HS-27A (cell line): Measurements from ENCODE around the gene ZCCHC24.

Experiments
- DNase-seq: peaks from one replicate; pipeline ENCODE4 v3.0.0-alpha.2; 2012; ENCODE audit warnings: low read depth, missing footprints

Gene ZCCHC24

DNA sequence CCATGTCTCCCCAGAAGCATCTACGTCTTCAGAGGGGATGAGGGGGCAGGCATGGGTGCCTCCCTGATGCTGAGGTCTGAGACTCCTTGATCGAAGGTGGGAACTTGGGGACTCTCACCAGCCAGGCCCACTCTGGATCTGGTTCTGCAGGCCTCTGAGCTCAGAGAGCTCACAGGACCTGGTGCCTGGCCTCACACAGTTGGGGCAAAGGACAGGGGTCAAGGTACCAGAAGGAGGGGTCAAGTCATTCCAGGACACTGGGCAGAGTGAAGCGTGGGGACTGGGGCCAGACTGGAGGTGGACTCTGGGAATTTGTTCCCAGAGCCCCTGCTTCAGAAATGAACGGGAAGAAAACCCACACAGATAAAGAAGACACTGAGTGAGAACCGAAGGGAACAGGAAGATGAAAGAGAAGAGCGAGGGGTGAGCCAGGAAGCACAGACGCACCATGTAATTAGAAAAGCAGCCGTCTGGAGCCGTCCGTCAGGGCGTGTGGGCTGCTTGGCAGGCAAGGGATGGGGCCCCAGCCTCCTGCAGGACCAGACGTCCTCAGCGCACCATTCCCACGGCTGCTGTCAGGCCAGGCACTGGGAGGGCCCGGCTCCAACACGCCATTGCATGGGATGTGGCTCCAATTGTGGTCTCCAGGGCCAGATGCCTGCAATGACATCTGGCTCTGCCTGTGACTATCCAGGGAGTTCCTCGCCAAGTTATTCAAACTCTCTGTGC lies 47.7 kb downstream of the ZCCHC24 start:
- no peak for DNase-seq

DNA sequence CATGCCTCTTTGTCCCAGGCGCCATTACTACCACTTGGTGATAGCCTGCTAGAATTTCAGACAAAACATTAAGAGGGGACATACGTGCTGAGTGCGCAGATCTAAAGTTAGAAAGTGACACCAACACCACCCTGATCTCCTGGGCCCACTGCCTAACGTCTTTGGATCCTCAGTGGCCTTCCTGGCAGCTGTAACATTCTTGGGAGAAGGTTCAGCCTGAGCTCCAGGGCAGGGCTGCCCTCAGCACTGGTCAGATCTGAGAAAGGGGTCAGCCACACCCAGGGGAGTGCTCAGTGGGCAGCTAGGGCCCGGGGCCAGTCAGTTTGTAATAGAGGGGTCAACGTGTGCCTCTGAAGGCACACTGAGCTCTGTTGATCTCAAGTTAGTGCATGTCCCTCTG lies 48.4 kb downstream of the ZCCHC24 start:
- no peak for DNase-seq

DNA sequence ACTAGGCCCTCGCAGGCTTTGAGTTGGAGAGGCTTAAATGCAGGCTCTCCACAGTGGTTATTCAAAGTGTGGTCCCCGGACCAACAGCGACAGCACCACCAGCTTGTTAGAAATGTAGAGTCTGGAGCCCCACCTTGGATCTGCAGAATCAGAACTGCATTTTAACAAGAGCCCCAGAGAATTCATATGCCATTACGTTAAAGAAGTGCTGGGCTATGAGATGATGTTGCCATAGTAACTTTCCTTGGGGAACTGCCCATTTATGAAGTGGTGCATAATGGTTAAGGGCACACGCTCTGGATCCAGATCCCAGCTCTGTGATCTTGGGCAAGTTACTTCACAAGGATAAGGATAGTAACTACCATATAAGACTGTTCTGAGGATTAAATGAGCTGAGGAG lies 48.9 kb downstream of the ZCCHC24 start:
- no peak for DNase-seq

DNA sequence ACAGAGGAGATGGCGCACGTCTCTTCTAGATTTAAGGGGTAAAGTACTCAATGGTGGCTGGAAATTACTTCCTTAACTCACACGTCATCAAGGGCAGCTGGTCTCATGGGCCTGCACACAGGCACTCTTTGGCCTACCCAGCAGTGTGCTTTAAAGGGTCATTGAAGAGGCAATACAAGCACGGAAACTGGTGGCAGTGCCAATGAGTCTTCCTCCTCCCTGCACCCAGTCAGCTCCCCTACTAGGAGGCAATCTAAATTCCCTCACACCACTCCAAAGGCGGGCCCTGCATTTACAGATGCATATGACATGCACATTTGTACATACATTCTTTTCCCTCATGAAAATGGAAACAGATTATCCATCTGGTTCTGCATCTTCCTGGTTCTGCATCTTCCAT lies 50.8 kb downstream of the ZCCHC24 start:
- DNase-seq = no peak

DNA sequence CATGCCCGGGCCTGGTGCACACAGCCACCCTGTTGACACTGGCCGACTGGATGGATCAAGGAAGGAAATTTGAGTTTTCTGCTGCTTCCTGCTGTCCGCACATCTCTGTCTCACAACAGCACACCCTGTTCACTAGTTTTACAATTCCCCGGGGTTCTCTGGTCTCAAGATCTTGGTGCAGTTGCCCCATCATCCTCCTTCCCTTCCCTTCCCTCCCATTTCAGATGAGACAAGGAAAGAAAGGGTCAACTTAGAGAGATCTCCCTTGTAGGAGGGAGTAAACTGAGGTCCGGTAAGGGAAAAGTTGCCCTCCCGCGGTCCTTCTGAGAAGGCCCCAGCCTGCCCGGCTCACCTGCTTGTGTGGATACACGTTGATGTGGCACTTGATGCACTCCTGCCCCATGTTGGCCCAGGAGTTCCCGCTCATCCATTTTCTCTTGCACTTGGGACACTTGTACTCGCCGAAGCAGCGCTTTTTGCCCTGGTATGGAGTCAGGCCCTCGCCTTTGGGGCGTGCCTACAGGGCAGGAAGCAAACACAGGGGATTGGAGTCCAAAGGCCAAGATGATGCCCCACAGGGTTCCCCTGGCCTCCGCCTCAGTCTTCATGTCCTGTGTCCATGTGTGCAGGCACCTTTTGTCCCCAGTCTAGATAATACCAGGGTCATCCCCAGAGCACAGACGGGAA lies 51.4 kb downstream of the ZCCHC24 start:
- no peak for DNase-seq

DNA sequence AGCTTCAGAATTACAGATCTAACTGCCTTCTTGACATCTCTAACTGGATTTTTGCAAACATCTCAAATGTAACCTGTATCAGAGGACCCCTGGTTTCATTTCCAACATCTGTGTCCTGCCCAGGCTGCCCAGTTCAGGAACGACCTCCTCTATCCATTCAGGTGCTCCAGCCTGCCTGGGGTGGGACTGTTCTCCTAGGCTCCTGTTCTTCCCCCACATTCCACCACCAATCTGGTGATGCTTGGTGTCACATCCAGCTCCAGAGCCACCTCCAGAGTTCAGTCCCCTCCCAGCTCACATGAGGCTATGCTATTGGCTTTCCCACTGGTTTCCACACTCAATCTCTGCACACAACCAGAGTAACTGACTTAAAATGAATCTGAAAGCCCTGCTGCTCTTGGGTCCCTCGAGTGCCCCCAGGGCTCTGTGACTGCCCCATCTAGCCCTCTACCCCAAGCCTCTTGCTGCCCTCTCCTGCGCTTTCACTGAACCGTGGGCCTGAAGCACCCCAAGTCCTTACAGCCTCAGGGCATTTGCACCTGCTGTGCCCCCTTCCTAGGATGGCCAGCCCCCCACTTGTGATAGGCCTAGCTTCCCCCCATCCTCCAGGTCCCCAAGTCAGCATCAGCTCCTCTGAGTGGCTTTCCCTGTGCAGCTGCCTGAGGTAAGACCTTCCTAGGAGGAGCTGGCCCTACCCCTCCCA lies 52.1 kb downstream of the ZCCHC24 start:
- no peak for DNase-seq

DNA sequence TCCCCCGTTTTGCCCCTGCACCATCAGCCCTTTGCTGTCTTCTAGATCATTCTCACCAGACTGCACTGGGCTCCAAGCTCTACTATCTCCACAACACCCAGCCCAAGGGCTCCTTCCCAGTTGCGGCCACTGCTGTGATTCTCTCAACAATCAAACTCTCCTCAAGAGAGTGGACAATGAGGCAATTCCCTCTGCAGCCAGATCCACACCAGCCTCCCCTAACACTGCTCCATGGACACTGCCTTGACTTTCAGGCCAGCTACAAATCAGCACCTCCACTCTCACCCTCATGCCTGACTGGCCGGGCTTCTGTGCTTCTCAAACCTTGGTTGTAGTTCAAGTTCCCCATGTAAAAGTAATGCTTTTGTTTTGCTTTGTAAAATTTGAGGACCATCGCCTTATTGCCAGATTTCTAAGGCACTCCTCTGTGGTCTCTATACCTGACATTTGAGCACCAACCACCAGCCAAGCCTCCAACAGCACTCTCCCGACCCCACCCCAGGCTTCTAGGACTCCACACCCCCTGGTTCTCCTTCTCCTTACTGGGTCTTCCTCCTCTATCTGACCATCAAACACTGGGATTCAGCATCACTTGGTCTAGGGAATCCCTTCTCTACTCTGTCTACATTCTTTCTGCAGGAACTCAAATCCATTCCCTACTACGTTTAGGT lies 52.8 kb downstream of the ZCCHC24 start:
- no peak for DNase-seq

DNA sequence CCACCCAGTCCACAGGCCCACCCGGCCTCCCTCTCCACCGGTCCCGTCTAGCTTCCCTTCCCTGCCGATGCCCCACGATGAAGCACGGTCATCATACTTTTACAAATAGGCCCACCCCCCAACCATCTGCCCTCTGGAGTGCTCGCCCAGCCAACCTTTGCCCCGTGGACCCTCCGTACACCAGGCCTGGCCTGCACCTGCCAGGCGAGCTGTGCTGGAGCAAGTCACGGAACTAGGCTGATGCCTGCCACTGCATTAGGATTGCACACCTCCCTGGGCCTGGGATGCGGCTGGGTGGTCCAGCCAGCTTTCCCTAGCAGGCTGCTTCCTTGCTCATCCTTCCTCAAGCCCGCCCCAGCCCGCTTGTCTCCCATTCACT lies 53.4 kb downstream of the ZCCHC24 start:
- no peak for DNase-seq

DNA sequence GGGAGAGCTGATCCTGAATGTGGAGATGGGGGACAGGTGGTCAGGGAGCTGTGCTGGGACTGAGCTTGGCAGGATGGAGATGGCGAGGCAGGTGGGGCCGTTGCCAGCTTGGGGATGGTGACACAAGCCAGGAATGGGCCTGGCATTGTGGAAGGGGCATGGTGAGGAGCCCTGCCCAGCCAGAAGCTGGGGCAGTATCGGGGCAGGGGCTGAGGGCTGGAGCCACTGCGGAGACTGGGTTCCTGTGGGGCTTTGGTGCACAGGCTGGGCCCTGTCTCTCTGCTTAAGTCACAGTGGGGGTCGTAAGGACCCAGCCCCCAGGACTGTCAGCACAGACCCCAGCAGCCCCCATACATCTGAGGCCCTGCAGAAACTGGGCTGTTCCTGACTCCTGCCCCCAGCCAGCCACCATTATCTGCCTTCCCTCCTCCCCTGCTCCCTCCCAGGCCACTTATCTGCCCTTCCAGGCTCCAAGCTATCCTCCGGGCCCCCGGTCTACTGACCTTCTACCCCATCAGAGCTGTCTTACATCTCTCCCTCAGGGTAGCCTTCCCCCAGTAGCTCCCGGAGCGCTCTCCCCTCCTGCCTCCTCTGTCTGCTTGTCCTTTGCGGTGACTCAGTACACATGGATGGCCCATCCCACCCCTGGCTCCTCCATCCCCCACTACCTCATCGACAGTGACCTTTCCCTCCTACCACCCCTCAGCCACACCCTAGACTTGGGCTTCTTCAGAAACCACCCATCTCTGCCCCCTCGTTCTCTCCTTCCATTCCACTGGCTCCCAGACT lies 54.0 kb downstream of the ZCCHC24 start:
- no peak for DNase-seq

DNA sequence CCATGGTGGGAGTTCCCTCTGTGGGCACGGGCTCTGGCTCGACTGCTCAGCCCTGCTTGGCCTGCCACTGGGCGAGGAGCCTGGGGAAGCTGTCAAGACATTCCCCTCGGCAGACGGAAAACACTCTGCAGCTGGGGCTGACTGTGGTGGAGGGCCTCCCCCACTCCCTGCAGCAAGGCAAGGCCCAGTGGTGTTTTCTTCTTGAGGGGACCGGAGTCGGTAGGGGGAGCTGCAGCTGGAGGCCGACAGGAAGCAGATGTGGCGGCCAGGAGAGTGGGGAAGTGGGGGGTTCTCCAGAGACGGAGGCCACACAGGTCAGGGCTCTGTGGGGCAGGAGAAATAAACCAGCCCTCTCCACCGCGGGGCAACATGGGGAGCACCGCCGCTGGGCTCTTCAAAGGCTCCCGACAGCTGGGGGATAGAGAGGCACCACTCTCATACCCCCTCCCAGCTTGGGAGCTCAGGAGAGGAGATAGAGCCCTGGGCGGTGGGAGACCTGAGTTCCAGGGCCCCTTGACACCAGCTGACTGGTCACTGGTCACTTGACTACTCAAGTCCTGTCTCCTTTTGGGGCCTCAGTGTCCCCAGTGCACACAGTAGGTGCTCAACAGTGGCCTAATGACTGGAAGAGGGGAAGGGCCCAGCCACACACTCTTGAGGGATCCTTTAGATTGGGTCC lies 54.7 kb downstream of the ZCCHC24 start:
- no peak for DNase-seq

DNA sequence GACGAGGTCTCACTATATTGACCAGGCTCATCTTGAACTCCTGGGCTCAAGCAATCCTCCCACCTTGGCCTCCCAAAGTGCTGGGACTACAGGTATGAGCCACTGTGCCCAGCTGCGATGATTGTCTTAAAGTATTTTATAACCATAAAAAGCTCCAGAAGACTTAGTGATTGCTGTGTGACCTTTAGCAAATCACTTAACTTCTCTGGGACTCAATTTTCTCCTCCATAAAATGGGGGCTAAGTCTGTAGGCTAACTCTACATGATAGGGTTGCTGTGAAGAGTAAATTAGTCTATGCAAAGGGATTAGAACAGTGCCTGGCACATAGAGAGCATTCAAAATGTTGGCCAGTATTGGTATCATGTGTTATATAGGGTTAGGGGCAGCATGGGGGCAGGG lies 55.4 kb downstream of the ZCCHC24 start:
- DNase-seq = no peak

DNA sequence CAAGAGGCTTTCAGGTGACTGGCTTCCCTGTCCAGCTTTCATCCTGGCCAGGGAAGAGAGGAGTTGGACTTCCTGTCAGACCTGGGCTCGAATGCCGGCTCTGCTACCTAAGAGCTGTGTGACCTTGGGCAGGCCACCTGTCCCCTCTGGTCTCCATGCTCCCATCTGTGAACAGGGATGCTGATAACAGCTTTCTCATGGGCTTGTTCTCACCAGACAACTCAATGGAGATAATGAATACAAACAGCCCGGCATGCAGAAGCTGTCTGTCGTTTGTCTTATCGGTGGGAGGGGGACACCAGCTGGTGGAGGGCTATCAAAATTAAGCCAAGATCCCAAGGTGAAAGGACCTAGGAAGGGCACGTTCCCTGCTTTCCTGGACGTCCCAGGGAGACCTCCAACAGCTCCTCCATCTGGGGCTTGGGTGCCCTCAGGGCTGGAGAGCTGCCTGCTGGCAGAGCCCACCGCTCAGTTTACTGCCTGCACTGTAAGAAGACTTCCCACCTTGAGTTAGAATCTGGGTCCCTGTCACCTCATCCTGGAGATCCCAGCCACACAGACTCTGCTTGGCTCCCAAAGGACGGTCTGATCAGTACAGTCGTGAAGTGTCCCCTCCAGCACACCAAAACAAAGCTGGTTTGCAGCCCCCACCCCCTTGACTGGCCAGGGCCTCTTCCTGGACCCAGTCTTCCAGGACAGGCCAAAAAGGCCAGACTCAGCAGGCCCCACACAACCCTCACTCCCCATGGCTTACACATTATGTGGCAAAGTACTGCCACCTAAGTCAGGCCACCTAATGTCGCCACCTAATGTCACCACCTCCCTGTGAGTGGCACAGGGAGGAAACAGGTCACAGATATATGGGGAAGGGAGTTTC lies 57.2 kb downstream of the ZCCHC24 start:
- DNase-seq = no peak

DNA sequence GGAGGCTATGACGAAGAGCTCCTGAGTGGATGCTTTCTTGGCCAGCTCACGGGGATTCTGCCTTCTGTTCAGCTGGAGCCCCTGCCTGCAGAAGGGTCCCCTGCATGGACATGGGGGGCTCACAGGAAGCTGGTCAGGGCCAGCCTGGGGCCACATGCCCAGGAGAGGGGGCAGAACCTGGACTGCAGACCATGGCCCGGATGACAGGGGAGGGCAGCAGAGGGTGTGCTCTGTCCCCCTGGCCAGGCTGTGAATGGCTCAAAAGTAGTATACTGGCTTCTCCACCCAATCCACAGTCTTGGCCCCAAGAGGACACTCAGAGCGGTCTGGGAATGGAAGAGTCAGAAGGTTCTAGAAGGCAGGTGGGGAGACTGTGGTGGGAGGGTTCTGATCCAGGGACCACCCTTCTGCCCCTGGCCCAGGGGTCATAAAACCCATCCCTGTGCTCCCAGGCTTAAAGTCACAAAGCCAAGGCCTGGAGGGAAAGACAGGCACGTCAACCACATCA lies 57.9 kb downstream of the ZCCHC24 start:
- DNase-seq = no peak

DNA sequence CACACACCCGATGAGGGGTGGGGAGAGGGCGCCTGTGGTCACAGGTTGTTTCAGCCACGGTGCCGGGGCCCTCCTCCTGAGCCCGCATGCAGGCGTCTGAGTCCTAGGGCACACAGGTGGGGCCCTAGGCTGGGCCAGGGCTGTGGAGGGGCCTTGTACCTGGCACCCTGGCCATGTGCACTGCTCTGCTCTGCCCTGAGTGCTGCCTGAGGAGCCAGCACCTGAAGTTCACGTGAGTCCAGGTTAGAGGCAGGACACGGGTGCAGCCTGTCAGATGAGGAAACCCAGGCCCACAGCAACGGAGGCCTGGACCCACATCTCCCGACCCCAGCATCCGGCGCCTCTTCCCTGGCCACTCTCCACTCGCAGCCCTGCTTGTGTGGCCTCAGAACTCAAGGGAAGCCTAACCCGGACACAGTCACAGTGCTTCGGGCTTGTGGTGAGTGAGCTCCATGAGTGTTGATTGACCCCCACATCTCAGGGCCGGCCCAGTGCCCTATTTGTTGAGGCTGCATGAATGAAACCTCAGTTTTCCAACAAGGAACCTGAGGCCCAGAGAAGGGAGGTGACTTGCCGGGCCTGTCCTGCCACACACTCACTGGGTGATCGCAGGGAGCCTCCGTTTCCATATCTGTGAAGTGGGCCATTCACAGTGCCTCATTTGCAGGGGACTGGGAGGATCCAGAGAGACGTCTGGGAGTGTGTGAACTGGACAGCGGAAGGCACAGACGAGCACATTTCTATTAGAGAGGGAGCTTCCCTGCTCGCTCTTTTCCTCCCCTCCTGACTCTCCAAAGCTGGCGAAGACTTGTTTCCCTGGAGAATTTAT lies 58.6 kb downstream of the ZCCHC24 start:
- no peak for DNase-seq

DNA sequence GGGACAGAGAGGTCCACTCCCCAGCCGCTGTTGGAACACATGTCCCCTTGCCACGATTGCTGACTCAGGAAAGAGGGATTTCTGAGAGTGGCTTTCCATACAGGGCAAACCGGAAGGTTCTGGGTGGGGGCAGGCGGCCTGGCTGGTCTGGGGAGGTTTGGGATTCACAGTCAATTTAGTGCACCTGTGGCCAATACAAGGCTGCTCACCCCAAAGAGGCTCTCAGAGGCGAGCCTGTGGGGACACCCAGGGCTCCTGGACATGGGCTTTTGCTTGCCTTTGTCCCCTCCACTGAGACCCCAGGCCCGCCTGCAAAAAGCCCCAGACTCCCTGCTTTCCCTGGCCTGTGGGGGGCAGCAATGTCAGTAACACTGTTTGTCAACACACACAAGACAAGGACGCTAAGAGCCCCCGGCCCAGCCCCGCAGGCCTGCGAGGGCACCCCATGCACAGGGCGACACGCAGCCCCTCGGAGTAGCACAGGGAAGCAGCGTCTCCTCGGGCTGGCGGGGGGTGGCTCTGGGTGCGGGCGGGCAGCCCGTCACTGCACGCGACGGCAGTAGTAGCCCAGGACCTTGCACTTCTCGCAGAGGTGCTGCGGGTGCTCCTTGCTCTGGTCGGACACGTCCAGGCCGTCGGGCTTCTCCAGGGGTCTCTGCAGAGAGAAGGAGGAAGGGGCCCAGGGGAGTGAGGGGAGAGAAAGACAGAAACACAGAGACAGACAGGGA lies 59.5 kb downstream of the ZCCHC24 start:
- no peak for DNase-seq

DNA sequence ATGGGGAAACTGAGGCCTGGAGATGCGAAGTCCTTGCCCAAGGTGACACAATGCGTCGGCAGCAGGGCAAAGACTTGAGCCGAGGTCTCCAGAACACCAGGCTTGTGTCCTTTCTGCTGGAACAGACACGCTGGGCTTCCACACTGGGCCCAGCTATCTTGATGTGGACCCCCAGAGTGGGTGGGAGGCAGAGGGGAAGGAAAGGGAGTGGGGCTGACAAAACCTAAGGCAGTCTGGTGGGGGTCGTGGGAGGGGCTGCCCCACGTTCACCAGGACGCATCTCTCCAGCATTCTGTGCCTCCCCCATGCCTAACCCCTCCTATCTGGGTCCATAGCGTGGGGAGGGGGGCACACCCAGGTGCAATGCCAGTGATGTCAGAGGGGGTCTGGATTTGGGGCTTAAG lies 60.0 kb downstream of the ZCCHC24 start:
- DNase-seq = no peak

DNA sequence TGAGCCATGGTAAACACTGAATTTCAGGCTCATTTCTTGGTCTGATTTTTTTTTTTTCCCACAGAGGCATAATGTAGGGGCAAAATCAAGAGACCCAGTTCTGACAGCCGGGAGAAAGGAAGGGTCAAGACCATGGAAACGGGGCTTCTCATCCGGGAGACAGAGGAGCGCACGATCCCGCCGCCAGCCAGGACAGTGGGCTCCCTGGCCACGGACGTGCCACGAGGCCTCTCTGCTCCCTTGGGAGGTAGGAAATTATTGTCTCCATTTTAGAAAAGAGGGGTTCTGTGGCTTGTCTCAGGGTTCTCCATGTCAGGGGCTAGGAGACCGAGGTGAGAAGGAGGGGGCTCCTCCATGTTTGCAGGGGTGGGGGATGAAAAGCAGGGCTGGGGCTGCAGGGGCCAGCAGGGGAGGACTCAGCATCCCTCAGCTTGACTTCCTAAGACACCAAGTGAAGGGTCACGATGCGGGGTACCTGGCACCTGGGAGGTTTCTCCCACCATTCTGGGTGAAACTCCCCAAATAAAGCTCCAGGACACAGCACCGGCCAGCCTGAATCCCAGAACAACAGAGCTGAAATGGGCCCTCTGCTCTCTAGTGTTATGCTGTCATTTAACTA lies 60.5 kb downstream of the ZCCHC24 start:
- DNase-seq = no peak

DNA sequence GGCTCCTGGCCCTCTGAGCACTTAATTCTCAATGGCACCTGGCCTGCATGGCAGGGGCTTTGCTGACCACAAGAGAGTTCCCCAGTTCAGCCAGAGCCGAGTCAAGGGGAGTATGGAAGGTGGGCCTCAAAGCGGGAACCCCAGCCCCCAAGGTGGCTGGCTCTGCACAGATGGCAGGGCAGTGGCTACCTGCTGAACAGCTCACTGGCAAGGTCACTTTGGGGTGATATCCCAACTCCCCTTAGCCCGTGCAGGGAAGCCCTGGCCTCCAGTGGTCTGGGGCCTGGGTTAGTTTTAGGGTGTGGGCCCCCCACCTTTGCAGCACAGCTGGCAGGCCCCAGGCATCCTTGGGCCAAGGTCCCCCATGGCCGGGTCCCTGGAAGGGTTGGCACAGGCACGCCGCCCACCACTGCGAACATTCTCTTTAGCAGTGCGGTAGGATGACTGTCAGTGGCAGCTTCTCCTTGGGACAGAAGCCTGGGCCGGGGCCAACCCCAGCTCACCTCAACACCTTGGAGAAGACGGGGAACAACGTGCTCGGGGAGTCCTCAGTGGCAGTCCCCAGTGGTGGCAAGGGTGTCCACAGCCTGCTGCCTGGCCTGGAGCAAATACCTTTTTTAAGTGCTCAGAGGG lies 61.3 kb downstream of the ZCCHC24 start:
- no peak for DNase-seq
